Activated CD8-positive, alpha-beta memory T cell treated with anti-CD3 and anti-CD28 coated beads, Interleukin-2, amount 50 U/mL, for 1 hour (primary cell): Measurements from ENCODE around the gene ANKRD31.

Experiments used
- DNase-seq: peaks from one replicate; pipeline ENCODE4 v3.0.0-alpha.2; 2020; ENCODE audit errors: extremely low read depth

ANKRD31 gene

DNA sequence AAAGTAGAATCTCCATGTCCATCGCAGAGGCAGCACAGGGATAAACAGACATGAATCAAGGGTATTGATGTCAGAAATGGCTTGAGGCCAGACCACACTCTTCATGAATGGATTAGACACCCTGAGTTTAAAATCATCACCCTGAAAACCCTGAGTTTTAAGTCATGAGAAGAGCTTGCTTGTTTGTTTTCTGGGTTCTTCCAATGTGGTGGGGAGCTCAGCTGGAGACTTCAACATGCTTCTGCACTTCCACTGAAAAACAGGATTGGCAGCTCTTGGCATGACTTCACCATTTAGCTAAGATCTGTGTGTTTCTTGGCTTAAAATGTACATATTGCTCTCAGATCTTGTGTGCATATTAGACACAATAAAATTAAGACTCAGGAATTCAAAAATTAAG, 194.2 kb downstream of the ANKRD31 start:
- DNase-seq = no peak

DNA sequence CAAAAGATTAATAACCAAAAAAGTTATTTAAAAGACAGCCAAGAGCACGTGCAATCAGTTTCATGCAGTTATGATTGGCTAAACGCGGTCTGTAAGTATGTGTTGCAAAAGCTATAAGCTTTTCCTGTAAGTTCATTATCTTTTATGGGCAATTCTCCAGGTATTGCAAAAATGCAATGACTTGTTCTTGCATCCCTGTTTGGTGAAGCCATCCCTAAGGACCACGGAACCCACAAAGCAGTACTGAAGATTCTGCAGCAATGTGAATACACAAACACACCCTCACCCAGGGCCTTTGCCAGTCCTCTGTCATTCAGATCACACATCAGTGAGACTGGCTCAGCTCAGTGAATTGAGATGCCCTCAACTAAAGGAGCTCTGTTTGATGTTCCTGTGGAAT, 195.7 kb downstream of the ANKRD31 start:
- no peak for DNase-seq

GRCh38 chr5:75037106-75037505, 199.6 kb downstream of the ANKRD31 start:
- no peak for DNase-seq

DNA sequence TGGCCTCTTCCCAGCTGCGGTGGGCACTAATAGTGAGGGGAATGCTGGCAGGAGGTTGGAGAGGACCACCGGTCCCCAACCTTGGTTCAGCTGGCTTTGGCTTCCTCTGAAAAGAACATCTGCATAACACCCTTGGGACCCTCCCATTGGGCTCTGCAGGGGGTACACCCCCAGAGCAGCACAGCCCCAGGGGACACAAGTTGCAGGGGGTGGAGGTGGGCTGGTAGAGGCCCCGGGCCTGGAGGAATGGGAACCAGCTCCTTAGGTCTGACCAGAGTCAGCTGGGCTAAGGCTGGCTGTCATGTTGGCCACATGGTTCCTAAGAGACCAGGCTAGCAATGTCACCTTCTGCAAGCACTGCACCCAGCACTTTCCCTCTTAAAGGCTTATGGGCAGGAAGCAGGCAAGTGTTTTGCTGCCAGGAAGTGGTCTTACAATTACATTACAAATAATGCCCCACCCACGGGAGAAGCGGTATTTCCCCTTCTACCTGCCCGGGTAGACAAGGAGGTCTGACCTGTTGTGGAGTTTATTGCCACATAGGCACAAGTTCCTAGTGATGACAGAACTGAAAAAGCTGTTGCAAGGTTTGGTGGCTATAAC, 202.4 kb downstream of the ANKRD31 start:
- DNase-seq = no peak

DNA sequence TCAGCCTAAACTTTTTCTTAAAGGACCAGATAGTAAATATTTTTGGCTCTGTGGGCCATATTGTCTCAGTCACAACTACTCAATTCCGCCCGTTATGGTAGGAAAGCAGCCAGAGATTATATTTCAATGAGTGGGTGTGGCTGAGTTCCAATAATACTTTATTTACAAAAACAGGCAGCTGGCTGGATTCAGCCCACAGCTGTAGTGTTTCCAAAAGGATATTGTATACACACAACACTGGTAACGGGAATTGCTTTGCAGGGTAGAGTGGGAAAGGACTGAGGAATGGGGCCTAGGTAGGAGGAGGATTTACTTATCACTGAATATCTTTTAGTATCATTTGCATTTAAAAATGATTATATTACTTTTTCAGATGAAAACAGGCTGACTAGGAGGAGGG, 205.3 kb downstream of the ANKRD31 start:
- DNase-seq = no peak

DNA sequence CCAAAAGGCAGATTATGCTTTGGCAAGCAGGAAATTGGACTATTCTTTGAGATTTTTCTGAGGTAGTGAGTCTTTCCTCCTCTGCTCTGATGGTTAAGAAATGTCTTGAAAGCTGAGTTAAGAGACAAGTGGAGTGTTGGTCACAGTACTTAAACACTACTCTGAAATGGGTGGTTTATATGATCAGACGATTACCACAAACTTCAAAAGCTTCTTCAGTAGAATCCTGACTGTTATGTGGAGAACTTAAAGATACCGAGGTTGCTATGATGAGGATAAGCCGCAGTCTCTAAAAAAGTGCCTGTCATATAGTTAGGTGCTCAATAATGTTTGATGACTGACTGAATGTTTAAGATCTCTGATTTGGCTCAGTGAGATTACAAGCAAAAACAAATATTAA, 208.6 kb downstream of the ANKRD31 start:
- DNase-seq = no peak

- DNase-seq = no peak
Measured at GRCh38 chr5:75023368-75024159, 213.1 kb downstream of the ANKRD31 start.

DNA sequence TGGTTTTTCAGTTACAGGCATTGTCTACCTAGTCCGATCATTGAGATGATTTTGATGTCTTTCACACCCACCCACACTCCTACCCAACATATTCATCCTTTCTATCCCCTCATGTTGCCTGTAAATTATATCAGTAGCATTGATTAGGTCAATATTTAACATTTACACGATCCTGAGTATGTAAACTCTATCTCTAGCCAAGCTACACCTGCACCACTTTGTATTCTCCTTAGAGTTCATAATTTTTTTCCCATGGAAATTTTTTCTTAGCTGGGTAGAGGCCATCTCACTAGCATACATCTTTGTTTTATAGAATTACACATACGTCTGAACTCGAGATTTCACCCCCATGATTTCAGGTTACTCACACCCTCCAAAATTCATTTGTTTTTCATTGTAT, 214.9 kb downstream of the ANKRD31 start:
- DNase-seq = no peak

DNA sequence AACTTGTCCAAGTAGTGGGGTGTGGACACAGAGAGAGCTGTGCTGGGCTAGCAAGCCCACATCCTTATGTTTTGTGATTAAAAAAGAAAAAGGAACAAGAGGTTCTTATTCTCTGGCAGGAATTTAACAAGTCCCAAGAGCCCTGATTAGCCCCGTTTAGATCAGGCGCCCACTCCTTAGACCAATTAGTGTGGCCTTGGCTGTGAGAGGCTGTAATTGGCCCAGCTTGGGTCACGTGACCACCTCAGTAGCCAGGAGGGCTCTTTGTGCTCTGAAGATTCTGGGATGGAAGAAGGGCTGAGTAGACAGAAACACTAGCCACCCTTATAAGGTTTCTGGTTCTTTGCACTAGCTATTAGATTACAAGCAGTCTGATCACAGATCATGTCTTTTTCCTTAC, 215.5 kb downstream of the ANKRD31 start:
- DNase-seq = no peak

DNA sequence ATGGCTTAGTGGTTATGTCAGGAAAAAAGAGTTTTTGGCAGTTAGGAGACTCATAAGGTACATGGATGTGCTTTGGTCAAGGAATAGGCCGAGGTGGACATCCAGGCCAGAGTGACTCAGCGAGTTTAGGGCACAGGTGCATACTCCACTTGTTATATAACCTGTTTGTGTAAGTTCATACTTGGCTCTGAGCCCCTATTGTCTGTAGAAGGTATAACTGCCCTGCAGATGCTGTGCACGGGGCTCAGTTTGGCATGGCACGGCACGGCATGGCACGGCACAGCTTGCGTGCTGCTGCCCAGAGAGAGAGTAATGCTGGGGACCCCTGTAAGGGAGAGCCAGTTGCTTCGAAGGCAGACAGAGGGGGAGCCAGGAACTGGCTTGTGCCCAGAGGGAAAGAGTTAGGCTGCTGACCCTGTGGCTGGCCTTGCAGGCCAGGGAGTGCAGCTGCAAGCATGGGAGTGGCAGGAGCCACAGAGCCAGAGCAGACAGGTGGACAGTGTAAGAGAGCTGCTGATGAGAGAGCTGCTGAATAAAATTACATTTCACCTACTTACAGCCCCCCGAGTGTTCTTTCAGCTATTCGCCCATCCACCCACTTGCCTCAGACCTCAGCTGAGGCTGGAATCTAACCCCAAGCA, 216.5 kb downstream of the ANKRD31 start:
- no peak for DNase-seq

GRCh38 chr5:75018805-75019587, 217.7 kb downstream of the ANKRD31 start:
- DNase-seq = no peak
